HG03558 (cell line): ENCODE measurements around the gene SMCHD1.

ENCODE experiments used
- ATAC-seq: cut with Tn5 transposase; IDR thresholded peaks from one replicate; pipeline ENCODE4 v1.9.1; 2021; ENCODE audit warnings: moderate number of reproducible peaks; ENCODE audit not compliant: unreplicated experiment; ENCODE audit errors: extremely low read depth

The SMCHD1 gene

DNA sequence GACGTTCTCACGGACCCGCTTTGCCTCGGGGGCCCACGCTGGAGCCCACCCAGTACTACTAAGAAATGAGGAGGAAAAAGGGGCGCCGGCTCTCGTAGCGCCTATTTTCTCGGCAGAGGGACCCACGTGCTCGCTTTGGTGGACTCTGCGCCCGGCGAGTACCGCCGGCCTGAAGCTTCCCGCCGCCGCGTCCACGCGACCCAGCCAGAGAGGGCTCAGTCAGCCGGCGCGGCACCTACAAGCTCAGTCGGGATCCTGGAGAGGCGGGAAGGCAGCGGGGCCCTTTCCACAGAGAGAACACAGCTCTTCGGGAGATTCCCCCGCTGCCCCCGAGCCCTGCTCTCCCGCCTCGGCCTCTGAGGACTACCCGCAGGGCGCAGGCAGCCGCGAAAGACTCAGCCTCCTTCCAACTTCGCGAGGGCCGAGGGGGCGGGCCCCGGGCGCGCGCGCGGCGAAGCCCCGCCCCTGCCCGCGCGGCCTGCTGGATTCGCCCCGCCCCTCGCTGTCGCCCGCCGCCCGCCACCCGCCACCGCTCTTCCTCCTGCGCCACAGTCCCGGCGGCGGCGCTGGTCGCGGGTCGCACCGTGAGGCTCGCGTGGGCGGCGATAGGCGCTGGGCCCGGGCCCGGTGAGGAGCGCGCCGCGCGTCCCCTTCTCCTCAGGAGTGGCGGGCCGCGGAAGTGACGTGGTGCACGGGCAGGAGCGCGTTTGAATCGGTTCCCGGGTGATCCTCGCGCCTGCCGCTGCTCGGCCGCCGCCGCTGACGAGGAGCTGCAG lies at the start of gene SMCHD1:
Gene SMCHD1 (plus strand): TSS at position 549 of the 776 bp plus-strand sequence. CDS start 350 bp downstream, outside the sequence.
- ATAC-seq, result peak; percentile 42

- ATAC-seq, result no peak
Observed at GRCh38 chr18:2606335-2606734, 49.2 kb upstream of the SMCHD1 start.

GRCh38 chr18:2609604-2610003 lies 45.9 kb upstream of the SMCHD1 start:
- ATAC-seq, result no peak

GRCh38 chr18:2610549-2610948 lies 45.0 kb upstream of the SMCHD1 start:
- ATAC-seq, result no peak

- ATAC-seq, result no peak
Observed at GRCh38 chr18:2612996-2613395, 42.5 kb upstream of the SMCHD1 start.

GRCh38 chr18:2617401-2617998 lies 38.0 kb upstream of the SMCHD1 start:
- ATAC-seq, result no peak

DNA sequence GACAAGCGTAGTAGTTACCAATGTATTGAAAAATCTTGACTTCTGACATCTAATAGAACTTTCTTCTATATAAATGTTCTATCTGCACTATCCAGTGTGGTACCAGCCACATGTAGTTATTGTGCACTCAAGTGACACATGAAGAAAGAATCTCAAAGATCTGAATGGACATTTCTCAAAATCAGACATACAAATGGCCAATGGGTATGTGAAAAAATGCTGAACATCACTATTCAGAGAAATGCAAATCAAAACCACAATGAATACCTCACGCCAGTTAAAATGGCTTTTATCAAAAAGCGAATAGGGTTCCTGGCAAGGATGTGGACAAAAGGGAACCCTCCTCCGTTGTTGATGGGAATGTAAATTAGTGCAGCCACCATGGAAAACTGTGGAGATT lies 37.5 kb upstream of the SMCHD1 start:
- ATAC-seq, result no peak

DNA sequence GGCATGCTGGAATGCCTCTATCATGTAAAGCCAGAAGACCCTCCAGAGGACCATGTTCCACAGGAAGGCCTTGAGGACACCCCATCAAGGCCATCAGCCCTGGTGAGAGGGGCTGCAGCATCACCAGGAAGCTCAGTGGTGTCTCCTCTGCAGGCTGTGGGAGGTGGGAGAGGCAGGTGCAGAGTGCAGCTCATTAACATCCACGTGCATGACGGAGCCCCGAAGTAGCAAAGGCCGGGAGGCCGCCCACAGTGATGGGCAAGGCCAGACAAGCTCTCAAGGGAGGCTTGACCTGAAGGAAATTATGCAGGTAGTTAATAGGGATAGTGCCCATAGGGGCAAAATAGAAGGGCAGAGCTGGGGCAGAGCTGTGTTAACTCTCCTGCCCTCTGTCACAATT lies 30.3 kb upstream of the SMCHD1 start:
- ATAC-seq, result no peak

DNA sequence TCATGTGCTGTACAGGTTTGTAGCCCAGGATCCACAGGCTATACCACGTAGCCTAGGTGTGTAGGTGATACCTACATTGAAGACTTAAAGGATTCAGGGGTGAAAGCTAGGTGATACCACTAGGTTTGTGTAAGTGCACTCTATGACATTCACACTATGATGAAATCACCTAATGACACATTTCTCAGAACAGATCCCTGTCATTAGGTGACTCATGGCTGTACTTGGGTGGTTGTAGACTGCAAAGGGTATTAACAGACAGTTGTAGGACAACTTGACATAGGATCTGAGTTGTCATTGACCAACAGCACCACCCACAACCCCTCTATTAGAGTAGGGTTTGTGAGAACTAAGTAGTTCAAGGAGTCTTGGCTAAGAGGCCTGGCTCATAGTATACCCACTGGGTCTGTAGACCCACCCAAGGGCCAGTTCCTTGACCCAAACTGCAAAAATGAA lies 27.7 kb upstream of the SMCHD1 start:
- ATAC-seq, result no peak

GRCh38 chr18:2629003-2629402 lies 26.5 kb upstream of the SMCHD1 start:
- no peak for ATAC-seq

GRCh38 chr18:2635586-2635985 lies 19.9 kb upstream of the SMCHD1 start:
- ATAC-seq, result no peak

DNA sequence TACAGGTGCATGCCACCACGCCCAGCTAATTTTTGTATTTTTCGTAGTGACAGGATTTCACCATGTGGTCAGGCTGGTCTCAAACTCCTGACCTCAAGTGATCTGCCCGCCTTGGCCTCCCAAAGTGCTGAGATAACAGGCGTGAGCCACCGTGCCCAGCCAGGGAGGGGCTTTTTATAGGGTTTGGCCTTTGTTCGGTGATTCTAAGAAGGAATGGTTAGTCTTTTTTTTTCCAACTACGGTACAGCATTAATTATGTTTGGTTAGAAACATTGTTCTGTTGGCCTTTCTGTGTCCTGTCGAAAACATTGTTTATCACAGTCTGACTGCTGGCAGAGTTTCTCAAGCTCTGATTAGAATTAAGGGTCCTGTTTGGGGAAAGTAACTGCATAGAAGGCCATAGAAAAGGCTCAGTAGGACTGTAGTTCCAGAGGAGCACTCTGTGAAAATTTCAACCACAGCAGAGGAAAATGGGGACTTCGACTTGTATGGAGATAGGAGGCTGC lies 19.3 kb upstream of the SMCHD1 start:
- ATAC-seq, result no peak

GRCh38 chr18:2641638-2642037 lies 13.9 kb upstream of the SMCHD1 start:
- ATAC-seq, result peak; percentile 73

DNA sequence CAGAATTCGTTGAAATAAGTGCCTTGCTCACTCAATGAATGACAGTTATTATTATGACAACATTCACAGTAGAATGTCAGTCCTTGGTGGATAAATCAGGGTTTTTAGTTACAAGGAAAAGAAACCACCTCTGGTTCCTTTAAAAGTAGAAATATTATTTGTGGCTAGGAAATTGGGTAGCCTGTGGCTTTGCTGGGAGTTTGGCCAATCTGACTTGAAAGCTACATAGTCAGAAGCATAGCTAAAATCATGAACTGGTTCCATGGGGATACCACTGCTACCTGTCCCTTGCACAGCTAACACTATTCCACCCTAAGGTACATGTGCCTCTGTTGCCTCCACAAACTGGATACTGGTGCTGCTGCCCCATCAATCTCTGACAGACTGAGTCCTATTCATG lies 12.8 kb upstream of the SMCHD1 start:
- ATAC-seq, result no peak

GRCh38 chr18:2644535-2644934 lies 11.0 kb upstream of the SMCHD1 start:
- no peak for ATAC-seq

DNA sequence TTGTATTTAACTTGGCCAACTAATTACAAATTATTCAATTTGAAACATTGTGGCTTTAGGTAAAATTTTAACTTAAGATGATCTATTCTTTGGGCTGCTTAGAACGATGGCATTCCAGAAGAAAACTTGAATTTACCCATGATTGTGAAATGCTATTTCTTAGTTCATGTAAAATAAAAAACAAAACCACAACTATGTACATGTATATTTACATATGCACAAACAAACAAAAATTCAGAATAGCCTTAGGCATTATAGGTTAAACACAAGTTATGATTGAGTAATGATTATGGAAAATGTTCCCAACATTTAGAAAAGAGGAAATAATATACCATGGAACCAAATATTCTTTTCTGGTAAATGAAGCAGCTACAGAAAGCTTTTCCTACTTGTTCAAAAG lies 3.5 kb upstream of the SMCHD1 start:
- ATAC-seq, result no peak

- no peak for ATAC-seq
Observed at GRCh38 chr18:2653467-2653866, 2.1 kb upstream of the SMCHD1 start.

- ATAC-seq, result no peak
Observed at GRCh38 chr18:2654169-2654927, 1.2 kb upstream of the SMCHD1 start.

DNA sequence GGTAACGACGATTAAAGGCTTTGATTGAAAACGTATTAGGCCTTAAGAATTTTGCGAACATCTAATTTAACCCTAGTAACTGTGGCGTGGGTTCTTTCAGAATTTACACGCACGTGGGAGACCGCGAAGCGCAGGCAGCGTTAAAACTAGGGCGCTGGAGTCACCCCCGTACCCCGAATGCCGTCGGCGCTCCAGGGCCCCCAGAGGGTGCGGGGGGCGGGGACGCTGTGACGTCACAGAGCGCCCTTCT lies 673 bp upstream of the SMCHD1 start:
- peak; percentile 10 for ATAC-seq

DNA sequence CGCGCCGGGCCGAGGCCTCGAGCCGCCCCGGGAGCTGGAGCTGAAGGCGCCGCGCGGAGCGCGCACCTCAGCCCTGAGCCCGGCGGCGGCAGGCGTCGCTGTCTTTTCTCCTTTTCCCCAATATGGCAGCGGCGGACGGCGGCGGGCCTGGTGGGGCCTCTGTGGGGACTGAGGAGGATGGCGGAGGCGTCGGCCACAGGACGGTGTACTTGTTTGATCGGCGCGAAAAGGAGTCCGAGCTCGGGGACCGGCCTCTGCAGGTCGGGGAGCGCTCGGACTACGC lies 369 bp downstream of the SMCHD1 start:
- peak; percentile 9 for ATAC-seq

GRCh38 chr18:2656237-2656980 lies 883 bp downstream of the SMCHD1 start:
- no peak for ATAC-seq
